Omental fat pad (tissue), 4 donors: ENCODE measurements around the gene HIBCH. TPM values are rescaled to one million over a fixed set of nuclear protein-coding genes. Genes with fewer than 3 reads are reported as not detected.
"Not testable (repeated sequence)": the region's sequence is repeated elsewhere in the genome, so short reads cannot be mapped to it uniquely, and the experiment has no call there.

Experiments used
- ATAC-seq: fragments of 150-250 bp; one replicate; pipeline ENCODE4 v1.9.1; 2016; ENCODE audit warnings: mild to moderate bottlenecking, moderate library complexity; ENCODE audit not compliant: low FRiP score
- DNase-seq: peaks from one replicate; pipeline ENCODE4 v3.0.0-alpha.2; 2019; ENCODE audit warnings: low spot score
- total RNA-seq, 4 donors: library from RNA; depleted of rRNA; stranded (reverse); fragments of >200 nt; gene quantifications; one replicate each; pipeline ENCODE4 v1.1.0, GENCODE V29; 2016
- TF ChIP-seq, protein P1 (sequence below), 3 donors: fragments of 450-650 bp; IDR thresholded peaks; one replicate each; pipeline ENCODE4 v1.5.1; 2016 to 2017; ENCODE audit warnings: antibody characterized with exemption in 3 of 3, mild to moderate bottlenecking in 3 of 3, moderate library complexity in 2 of 3

Gene HIBCH
- total RNA-seq, 4 donors from 2014 or later: 11.6 to 22.1 (median 20.1) TPM

DNA sequence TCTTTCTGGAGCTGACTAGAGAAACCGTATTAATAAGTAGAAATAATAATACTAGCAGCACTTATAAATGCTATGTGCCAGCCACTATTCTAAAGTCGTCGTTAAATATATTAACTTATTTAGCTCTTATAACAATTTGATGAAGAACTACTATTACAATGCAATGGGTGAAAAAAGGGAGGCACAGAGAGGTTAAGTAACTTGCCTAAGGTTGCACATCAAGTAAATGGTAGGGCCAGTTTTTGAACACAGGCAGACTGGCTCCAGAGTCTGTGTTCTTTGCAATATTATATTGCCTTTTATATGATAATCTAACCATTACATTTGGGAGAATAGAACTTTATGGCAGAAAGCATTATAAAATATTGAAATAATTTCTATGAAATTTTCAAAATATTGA, 41.3 kb upstream of the HIBCH start:
- DNase-seq (no peak), ATAC-seq (no peak)
- TF ChIP-seq, protein P1, sequence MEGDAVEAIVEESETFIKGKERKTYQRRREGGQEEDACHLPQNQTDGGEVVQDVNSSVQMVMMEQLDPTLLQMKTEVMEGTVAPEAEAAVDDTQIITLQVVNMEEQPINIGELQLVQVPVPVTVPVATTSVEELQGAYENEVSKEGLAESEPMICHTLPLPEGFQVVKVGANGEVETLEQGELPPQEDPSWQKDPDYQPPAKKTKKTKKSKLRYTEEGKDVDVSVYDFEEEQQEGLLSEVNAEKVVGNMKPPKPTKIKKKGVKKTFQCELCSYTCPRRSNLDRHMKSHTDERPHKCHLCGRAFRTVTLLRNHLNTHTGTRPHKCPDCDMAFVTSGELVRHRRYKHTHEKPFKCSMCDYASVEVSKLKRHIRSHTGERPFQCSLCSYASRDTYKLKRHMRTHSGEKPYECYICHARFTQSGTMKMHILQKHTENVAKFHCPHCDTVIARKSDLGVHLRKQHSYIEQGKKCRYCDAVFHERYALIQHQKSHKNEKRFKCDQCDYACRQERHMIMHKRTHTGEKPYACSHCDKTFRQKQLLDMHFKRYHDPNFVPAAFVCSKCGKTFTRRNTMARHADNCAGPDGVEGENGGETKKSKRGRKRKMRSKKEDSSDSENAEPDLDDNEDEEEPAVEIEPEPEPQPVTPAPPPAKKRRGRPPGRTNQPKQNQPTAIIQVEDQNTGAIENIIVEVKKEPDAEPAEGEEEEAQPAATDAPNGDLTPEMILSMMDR (IDR thresholded peaks at IDR 0.05): no peak

DNA sequence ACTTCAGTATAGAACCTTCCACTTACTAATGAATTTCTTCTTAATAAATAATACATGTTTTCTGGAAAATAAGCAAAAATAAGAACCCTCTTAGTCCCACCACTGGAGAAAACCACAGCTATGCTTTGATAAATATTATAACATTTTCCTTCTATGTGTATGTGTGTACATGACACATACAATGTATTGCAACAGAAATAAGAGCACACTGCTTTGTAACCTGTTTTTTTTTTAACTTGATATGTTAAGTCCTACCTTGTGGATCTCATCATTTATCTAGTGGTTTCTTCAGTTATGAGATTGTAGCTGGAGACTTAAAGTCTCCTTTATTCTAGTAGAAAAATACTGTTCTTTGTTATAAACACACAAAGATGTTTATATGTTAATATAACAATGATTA, 40.9 kb upstream of the HIBCH start:
- DNase-seq: no peak
- no peak for ATAC-seq
- TF ChIP-seq, protein P1 (IDR thresholded peaks at IDR 0.05): no peak

DNA sequence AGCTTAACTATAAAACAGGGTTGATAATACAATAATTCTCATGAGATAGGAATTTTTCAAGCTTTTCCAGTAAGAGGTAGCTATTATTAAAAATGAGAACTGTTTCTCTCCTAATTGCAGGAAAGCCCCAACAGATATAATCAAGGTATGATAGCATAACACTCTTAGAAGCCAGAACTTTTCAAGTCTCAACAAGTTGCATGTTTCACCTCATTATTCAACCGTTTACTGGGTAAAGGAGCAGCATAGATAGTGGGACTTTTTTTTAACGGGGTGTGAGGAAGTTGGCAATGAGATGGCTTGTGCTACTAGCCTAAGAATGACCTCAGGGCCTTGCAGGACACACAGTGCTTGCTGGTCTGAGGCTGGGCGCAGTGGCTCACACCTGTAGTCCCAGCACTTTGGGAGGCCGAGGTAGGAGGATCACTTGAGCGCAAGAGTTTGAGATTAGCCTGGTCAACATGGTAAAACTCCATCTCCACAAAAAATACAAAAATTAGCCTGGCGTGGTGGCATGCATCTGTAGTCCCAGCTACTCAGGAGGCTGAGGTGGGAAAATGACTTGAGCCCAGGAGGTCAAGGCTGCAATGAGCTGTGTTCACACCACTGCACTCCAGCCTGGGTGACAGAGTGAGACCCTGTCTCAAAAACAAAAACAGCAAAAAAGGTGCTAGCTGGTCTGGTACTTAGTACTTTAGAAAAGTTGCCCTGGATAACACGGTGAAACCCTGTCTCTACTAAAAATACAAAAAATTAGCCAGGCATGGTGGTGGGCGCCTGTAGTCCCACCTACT, 39.2 kb upstream of the HIBCH start:
- not testable (repeated sequence) for DNase-seq
- ATAC-seq: peak; percentile 25

DNA sequence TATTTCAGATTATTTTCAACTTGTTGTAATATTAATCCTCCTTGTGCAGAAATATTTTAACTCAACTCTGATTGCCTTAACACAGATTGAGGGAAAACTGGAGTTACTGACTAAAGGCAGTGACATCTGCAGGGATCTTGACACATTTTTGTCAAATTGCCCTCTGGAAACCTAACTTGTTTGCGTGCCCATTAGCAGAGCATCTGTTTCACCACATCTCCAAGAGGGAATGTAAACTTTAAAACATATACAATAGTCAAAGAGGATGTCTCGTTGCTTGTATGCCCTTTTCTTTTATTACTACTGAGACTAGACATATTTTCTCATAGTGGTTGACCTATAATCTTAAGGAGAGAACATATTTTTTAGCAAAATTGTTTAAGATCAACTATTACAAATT, 38.0 kb upstream of the HIBCH start:
- TF ChIP-seq, protein P1 (IDR thresholded peaks at IDR 0.05): no peak
- ATAC-seq (no peak), DNase-seq (no peak)

DNA sequence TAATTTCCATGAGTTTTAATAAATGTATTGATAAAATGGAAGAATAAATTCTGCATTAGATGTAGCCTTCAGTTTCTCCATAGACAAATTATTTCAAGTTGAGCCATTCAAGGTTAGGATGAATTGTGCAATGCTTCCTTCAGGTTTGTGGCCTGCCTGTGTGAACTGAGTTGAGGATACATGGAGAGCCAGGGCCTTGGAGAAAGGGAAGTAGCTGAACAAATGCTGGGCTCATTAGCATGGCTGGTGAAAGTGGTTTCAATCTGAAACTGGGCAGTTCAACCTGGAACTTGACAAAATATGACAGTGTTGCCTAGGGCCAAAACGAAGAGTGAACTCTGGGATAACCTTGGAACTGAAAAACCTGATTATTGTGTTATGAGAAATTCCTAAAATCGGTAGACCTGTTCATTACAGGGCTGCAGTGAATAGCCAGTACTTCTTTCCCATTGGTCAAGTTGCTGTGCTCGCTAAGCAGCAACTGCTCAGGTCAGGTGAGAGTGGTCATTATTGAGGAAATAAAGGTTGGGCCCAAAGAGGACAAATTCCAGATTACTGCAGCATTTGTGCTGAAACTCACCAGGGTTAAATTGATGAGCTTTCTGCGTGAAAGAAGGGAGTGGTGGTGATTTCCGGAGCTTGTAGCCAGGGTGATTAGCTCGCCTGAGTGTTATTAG, 36.5 kb upstream of the HIBCH start:
- DNase-seq (no peak), ATAC-seq (no peak)
- TF ChIP-seq, protein P1 (IDR thresholded peaks at IDR 0.05): no peak

DNA sequence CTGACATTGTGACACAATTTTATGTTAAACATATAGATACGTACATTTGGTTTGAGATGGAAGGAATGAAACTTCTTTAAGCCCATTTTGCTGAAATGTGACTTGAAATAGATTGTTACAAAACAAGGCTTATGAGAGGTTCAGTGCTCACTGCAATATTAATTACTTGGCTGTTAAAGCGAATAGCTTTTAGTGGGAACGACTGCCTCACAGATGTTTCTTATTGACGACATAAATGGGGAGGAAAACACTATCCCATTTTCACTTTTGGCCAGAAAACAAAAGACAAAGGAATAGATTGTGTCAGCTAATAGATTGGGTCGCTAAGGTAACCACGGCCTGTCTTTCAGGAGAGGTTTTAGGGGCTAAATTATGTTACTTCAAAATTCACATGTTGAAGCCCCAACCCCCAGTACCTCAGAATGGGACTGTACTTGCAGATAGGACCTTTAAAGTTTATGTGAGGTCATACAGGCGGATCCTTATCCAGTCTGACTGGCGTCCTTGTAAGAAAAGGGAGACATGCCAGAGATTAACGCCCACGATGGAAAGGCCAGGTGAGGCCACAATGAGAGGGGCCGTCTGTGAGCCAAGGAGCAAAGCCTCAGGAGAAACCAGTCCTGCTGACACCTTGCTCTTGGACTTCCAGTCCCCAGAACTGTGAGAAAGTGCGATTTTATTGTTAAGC, 34.5 kb upstream of the HIBCH start:
- no peak for ATAC-seq
- TF ChIP-seq, protein P1 (IDR thresholded peaks at IDR 0.05): no peak
- no peak for DNase-seq

DNA sequence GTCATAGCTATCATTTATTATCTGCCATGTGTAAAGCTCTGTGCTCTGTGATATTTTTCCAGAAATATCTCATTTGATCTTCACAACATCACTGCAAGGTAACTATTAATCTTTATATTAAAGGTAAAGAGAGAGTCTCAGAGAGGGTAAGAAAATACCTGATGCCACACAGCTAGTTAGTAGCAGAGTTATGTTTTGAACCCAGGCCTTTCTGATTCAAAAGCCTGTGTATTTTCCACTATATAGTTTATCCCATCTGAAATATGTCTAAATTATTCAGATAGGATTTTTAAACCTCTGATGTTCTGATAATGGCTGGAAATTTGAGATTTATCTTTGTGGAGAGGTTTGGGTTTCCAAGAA, 33.9 kb upstream of the HIBCH start:
- DNase-seq: no peak
- ATAC-seq: no peak
- TF ChIP-seq, protein P1 (IDR thresholded peaks at IDR 0.05): no peak
